HepG2 (cell line): ENCODE results near the gene CDV3. TPM values are rescaled to one million over a fixed set of nuclear protein-coding genes. Genes with fewer than 3 reads are reported as not detected.

Source experiments
- ATAC-seq: fragments of 200-7000 bp; cut with Tn5 transposase; 3 replicates; pipeline ENCODE4 v1.9.1; 2020; ENCODE audit warnings: mild to moderate bottlenecking, moderate library complexity
- BruUV-seq: library from RNA; stranded (reverse); fragments of 400-500 nt; replicated peaks from 2 replicates; lab custom pipeline; 2021; lab: Mats Ljungman, UMichigan
- CTCF ChIA-PET: fragments of 300-600 bp; formaldehyde crosslinking; extraction: SDS; loops from one replicate; lab custom pipeline; 2021; ENCODE audit warnings: low total read pairs, inconsistent platforms, low intra/inter-chr PET ratio; lab: Yijun Ruan, JAX
- POLR2A ChIA-PET: fragments of 350-600 bp; sonication (Branson Sonifier 250); formaldehyde crosslinking; loops from one replicate; lab custom pipeline; 2020; ENCODE audit warnings: antibody characterized with exemption, inconsistent platforms; lab: Yijun Ruan, JAX
- DNase-seq: peaks from one replicate; pipeline ENCODE4 v3.0.0-alpha.2; 2015; ENCODE audit warnings: low spot score
- FAIRE-seq: peaks from 3 replicates; lab custom pipeline; 2011; peaks lifted over from hg19 to GRCh38; lab: Jason Lieb, UNC
- H2AFZ ChIP-seq: one replicate; pipeline ENCODE4 v1.6.1; 2011; ENCODE audit warnings: low read length, inconsistent platforms
- H3K27ac ChIP-seq: fragments of 300-600 bp; 3 replicates; pipeline ENCODE4 v1.8.0; 2011; ENCODE audit warnings: mixed run types, mild to moderate bottlenecking, mixed read lengths, low read length, inconsistent platforms; ENCODE audit not compliant: insufficient read depth; ENCODE audit errors: extremely low read length
- H3K27me3 ChIP-seq, 2 experiments: fragments of 200-600 bp in 1 of 2; 2 replicates in 1 of 2; 3 replicates in 1 of 2; pipeline versions ENCODE4 v1.6.0 to v1.8.0; 2011; ENCODE audit warnings: low read length in 2 of 2, mild to moderate bottlenecking in 2 of 2, moderate library complexity in 2 of 2, inconsistent platforms in 1 of 2; ENCODE audit not compliant: insufficient read depth in 2 of 2, control insufficient read depth in 1 of 2
- H3K36me3 ChIP-seq, 2 experiments: fragments of 200-600 bp in 1 of 2; replicated peaks in 1 of 2; 2 replicates in 1 of 2; 3 replicates in 1 of 2; pipeline versions ENCODE4 v1.5.1 to v1.8.0; 2011; ENCODE audit warnings: low read length in 2 of 2, inconsistent platforms in 1 of 2; ENCODE audit not compliant: insufficient read depth in 2 of 2, control insufficient read depth in 1 of 2
- H3K4me1 ChIP-seq: 2 replicates; pipeline ENCODE4 v1.5.1; 2012; ENCODE audit warnings: low read length, inconsistent platforms; ENCODE audit not compliant: insufficient read depth
- H3K4me2 ChIP-seq: 2 replicates; pipeline ENCODE4 v1.6.0; 2011; ENCODE audit warnings: low read depth, low read length, inconsistent platforms
- H3K4me3 ChIP-seq, 3 experiments: fragments of 200-600 bp in 1 of 3; sonication (generic), shearing (Covaris generic) in 1 of 3; replicated peaks in 1 of 3; 2 replicates each; pipeline ENCODE4 v1.5.1; 2011 to 2016; ENCODE audit warnings: low read length in 3 of 3, inconsistent platforms in 2 of 3, low read depth in 2 of 3, mild to moderate bottlenecking in 2 of 3, control low read depth in 1 of 3, mixed read lengths in 1 of 3; ENCODE audit not compliant: insufficient read depth in 1 of 3
- H3K79me2 ChIP-seq: one replicate; pipeline ENCODE4 v1.6.1; 2011; ENCODE audit warnings: low read length, inconsistent platforms; ENCODE audit not compliant: insufficient read depth
- H3K9ac ChIP-seq: 2 replicates; pipeline ENCODE4 v1.6.0; 2011; ENCODE audit warnings: mild to moderate bottlenecking, low read depth, low read length, inconsistent platforms; ENCODE audit not compliant: insufficient read depth
- H3K9me3 ChIP-seq: 2 replicates; pipeline ENCODE4 v1.5.1; 2012; ENCODE audit warnings: mild to moderate bottlenecking, low read length
- H4K20me1 ChIP-seq: 2 replicates; pipeline ENCODE4 v1.6.0; 2011; ENCODE audit warnings: inconsistent platforms, mild to moderate bottlenecking, low read length, moderate library complexity; ENCODE audit not compliant: insufficient read depth
- FOXK2 ChIP-seq: fragments of 450-650 bp; IDR thresholded peaks from 2 replicates; pipeline ENCODE4 v1.6.1; 2016
- MTERF4 ChIP-seq: sonication (generic); formaldehyde crosslinking; IDR thresholded peaks from 2 replicates; pipeline ENCODE4 v1.8.0; 2023; ENCODE audit warnings: mild to moderate bottlenecking, missing genetic modification reagents
- NFATC3 ChIP-seq: sonication (generic); formaldehyde crosslinking; IDR thresholded peaks from 2 replicates; pipeline ENCODE4 v1.5.1; 2020; ENCODE audit warnings: mild to moderate bottlenecking, missing genetic modification reagents
- NFE2 ChIP-seq: sonication (generic); formaldehyde crosslinking; IDR thresholded peaks from 2 replicates; pipeline ENCODE4 v1.4.0; 2020; ENCODE audit warnings: missing genetic modification reagents
- ZFP91 ChIP-seq: sonication (generic); formaldehyde crosslinking; IDR thresholded peaks from 2 replicates; pipeline ENCODE4 v1.9.0; 2022; ENCODE audit warnings: missing genetic modification reagents, mild to moderate bottlenecking, borderline replicate concordance
- ZNF335 ChIP-seq: sonication (generic); formaldehyde crosslinking; IDR thresholded peaks from 2 replicates; pipeline ENCODE4 v1.4.0; 2020; ENCODE audit warnings: missing genetic modification reagents
- ZNF337 ChIP-seq: sonication (generic); formaldehyde crosslinking; IDR thresholded peaks from 2 replicates; pipeline ENCODE4 v1.5.1; 2020; ENCODE audit warnings: missing genetic modification reagents, low read depth, mild to moderate bottlenecking, borderline replicate concordance
- ZNF766 ChIP-seq: sonication (generic); formaldehyde crosslinking; IDR thresholded peaks from 2 replicates; pipeline ENCODE4 v1.5.0; 2020; ENCODE audit warnings: missing genetic modification reagents, borderline replicate concordance
- WGBS: methylation state at CpG from one replicate; pipeline ENCODE4 v1.1.6; 2017; ENCODE audit warnings: low lambda C conversion rate; 5-methylcytosine and 5-hydroxymethylcytosine counted together
- in situ Hi-C: cut with HindIII; loops from 2 replicates; pipeline ENCODE4 v1.10.0; 2017; ENCODE audit warnings: low pct_unique_long_range_greater_than_20kb; ENCODE audit not compliant: extremely low pct_ligation_motif_present
- intact Hi-C: fragments of 100-400 bp; cut with micrococcal nuclease; formaldehyde crosslinking; loops from one replicate; pipeline ENCODE4 v1.10.0; 2022; ENCODE audit not compliant: unreplicated experiment
- polyA plus RNA-seq, 8 experiments: library from polyadenylated mRNA; depleted of rRNA in 3 of 8; stranded (reverse) in 7 of 8; unstranded in 1 of 8; fragments of >200 nt; fragmentation: Illumina TruSeq in 4 of 8; extraction: Trizol in 4 of 8; gene quantifications; 2 replicates each; pipeline versions ENCODE4 v1.2.1 to v1.2.3, GENCODE V29; 2011 to 2016; ENCODE audit warnings: low read depth in 4 of 8, missing spikeins in 1 of 8, mixed read lengths in 1 of 8; ENCODE audit not compliant: insufficient read depth in 1 of 8
- total RNA-seq, 5 experiments: library from RNA; depleted of rRNA; stranded (reverse); fragments of >200 nt; fragmentation: Illumina TruSeq; extraction: Trizol; gene quantifications; 2 replicates each; pipeline ENCODE4 v1.2.3, GENCODE V29; 2016; ENCODE audit warnings: low read depth in 1 of 5

The CDV3 gene
- total and polyA plus RNA-seq, 2 of the 13 experiments (the other 11 are each of a cell fraction or from before 2014, with no cell fraction given): 46.6 to 145 TPM

GRCh38 chr3:133561679-133562078 lies 11.8 kb upstream of the CDV3 start:
- H4K20me1 ChIP-seq: no peaks in the 10 kb centered on the region
- ChIA-PET POLR2A (interaction anchor here (1.2 to 2.6 kb wide), 3 partner anchors 11 to 13 kb away, joined by 3 to 18 read pairs (median 5); partner anchors contain the start of gene CDV3), CTCF (no interaction called here)
- no peak for DNase-seq
- H3K4me1 ChIP-seq: peaks cover 23% of the 10 kb centered on the region
- no peak for ATAC-seq
- no peaks in the 10 kb centered on the region for H3K27me3 ChIP-seq
- no TSS peak for BruUV-seq
- intact Hi-C loops (no loop called here), in situ Hi-C loops (no loop called here)
- no peak overlapping the region for H3K4me2 ChIP-seq
- H3K79me2 ChIP-seq: no peaks in the 10 kb centered on the region
- no peaks in the 10 kb centered on the region for H3K36me3 ChIP-seq
- no peaks in the 10 kb centered on the region for H3K9me3 ChIP-seq
- 48% methylated on average over 2 of the region's 2 CpGs for WGBS
- H3K9ac ChIP-seq: no peak overlapping the region
- TF ChIP-seq NFATC3 (no peak), ZNF337 (CRISPR knock-in tag) (no peak), ZNF766 (CRISPR knock-in tag) (no peak), MTERF4 (CRISPR knock-in tag) (no peak), FOXK2 (no peak), ZFP91 (no peak), NFE2 (CRISPR knock-in tag) (no peak), ZNF335 (CRISPR knock-in tag) (no peak)
- H3K27ac ChIP-seq: no peak overlapping the region
- H3K4me3 ChIP-seq: no peak overlapping the region
- no peak for FAIRE-seq
- H2AFZ ChIP-seq: no peak overlapping the region
